IPS-15b (cell line): ENCODE results near the gene PRKN.
"Not testable (repeated sequence)": the region's sequence is repeated elsewhere in the genome, so short reads cannot be mapped to it uniquely, and the experiment has no call there.

Experiments used
- H3K27me3 ChIP-seq: one replicate; pipeline ENCODE4 v1.6.1; 2013; ENCODE audit warnings: low read length; ENCODE audit not compliant: control insufficient read depth, insufficient read depth
- H3K36me3 ChIP-seq: one replicate; pipeline ENCODE4 v1.6.1; 2013; ENCODE audit warnings: low read length; ENCODE audit not compliant: control insufficient read depth, insufficient read depth
- H3K4me1 ChIP-seq: one replicate; pipeline ENCODE4 v1.6.1; 2013; ENCODE audit warnings: mild to moderate bottlenecking, low read length; ENCODE audit not compliant: control insufficient read depth, insufficient read depth
- H3K4me3 ChIP-seq: one replicate; pipeline ENCODE4 v1.5.1; 2013; ENCODE audit warnings: low read depth, low read length
- H3K9ac ChIP-seq: one replicate; pipeline ENCODE4 v1.6.1; 2013; ENCODE audit warnings: low read depth, mild to moderate bottlenecking, low read length
- H3K9me3 ChIP-seq: one replicate; pipeline ENCODE4 v1.6.1; 2013; ENCODE audit warnings: mild to moderate bottlenecking, low read length; ENCODE audit not compliant: control insufficient read depth, insufficient read depth

The PRKN gene

GRCh38 chr6:161889324-161889723 lies 838.2 kb downstream of the PRKN start:
- Histone ChIP-seq H3K4me1 (peaks cover 9% of the 10 kb centered on the region), H3K27me3 (peaks cover 28% of the 10 kb centered on the region)

GRCh38 chr6:161886545-161886944 lies 841.0 kb downstream of the PRKN start:
- H3K4me3 ChIP-seq, H3K4me1 ChIP-seq, H3K9me3 ChIP-seq, H3K9ac ChIP-seq, H3K36me3 ChIP-seq: not testable (repeated sequence)
- H3K27me3 ChIP-seq = peaks cover 15% of the 10 kb centered on the region

More at GRCh38 chr6:161889324-161889723, 838.2 kb downstream of the PRKN start:
- Histone ChIP-seq H3K9ac (no peak overlapping the region), H3K4me3 (no peak overlapping the region), H3K9me3 (no peaks in the 10 kb centered on the region), H3K36me3 (no peaks in the 10 kb centered on the region)

GRCh38 chr6:161884782-161885181 lies 842.8 kb downstream of the PRKN start:
- H3K27me3 ChIP-seq = peaks cover 12% of the 10 kb centered on the region

GRCh38 chr6:161882196-161882765 lies 845.3 kb downstream of the PRKN start:
- Histone ChIP-seq H3K4me1 (peaks cover 7% of the 10 kb centered on the region), H3K4me3 (no peak overlapping the region), H3K27me3 (no peaks in the 10 kb centered on the region), H3K9ac (no peak overlapping the region), H3K36me3 (no peaks in the 10 kb centered on the region), H3K9me3 (no peaks in the 10 kb centered on the region)

More at GRCh38 chr6:161884782-161885181, 842.8 kb downstream of the PRKN start:
- Histone ChIP-seq H3K36me3 (no peaks in the 10 kb centered on the region), H3K9me3 (no peaks in the 10 kb centered on the region), H3K4me1 (peaks cover 7% of the 10 kb centered on the region), H3K9ac (no peak overlapping the region), H3K4me3 (no peak overlapping the region)

- H3K9ac ChIP-seq = no peak overlapping the region
- H3K36me3 ChIP-seq = no peaks in the 10 kb centered on the region
- no peaks in the 10 kb centered on the region for H3K9me3 ChIP-seq
- H3K4me3 ChIP-seq = no peak overlapping the region
- H3K4me1 ChIP-seq = peaks cover 7% of the 10 kb centered on the region
- no peaks in the 10 kb centered on the region for H3K27me3 ChIP-seq
Observed at GRCh38 chr6:161880056-161880455, 847.5 kb downstream of the PRKN start.

- no peak overlapping the region for H3K4me3 ChIP-seq
- no peaks in the 10 kb centered on the region for H3K27me3 ChIP-seq
- no peaks in the 10 kb centered on the region for H3K9me3 ChIP-seq
- no peak overlapping the region for H3K9ac ChIP-seq
- H3K36me3 ChIP-seq = no peaks in the 10 kb centered on the region
- peaks cover 3% of the 10 kb centered on the region for H3K4me1 ChIP-seq
Observed at GRCh38 chr6:161876231-161876630, 851.3 kb downstream of the PRKN start.

- Histone ChIP-seq H3K4me1 (no peaks in the 10 kb centered on the region), H3K27me3 (no peaks in the 10 kb centered on the region), H3K9me3 (no peaks in the 10 kb centered on the region), H3K36me3 (no peaks in the 10 kb centered on the region), H3K9ac (no peak overlapping the region), H3K4me3 (no peak overlapping the region)
Observed at GRCh38 chr6:161870236-161870901, 857.2 kb downstream of the PRKN start.

GRCh38 chr6:161869491-161869890 lies 858.1 kb downstream of the PRKN start:
- no peak overlapping the region for H3K4me3 ChIP-seq
- H3K4me1 ChIP-seq = no peaks in the 10 kb centered on the region
- H3K36me3 ChIP-seq = no peaks in the 10 kb centered on the region
- no peak overlapping the region for H3K9ac ChIP-seq
- H3K27me3 ChIP-seq = no peaks in the 10 kb centered on the region
- no peaks in the 10 kb centered on the region for H3K9me3 ChIP-seq

GRCh38 chr6:161866570-161866969 lies 861.0 kb downstream of the PRKN start:
- H3K9me3 ChIP-seq = no peaks in the 10 kb centered on the region
- no peaks in the 10 kb centered on the region for H3K36me3 ChIP-seq
- H3K4me1 ChIP-seq = no peaks in the 10 kb centered on the region
- H3K4me3 ChIP-seq = no peak overlapping the region
- no peak overlapping the region for H3K9ac ChIP-seq
- H3K27me3 ChIP-seq = no peaks in the 10 kb centered on the region

GRCh38 chr6:161861061-161861460 lies 866.5 kb downstream of the PRKN start:
- not testable (repeated sequence) for H3K4me3 ChIP-seq, H3K9me3 ChIP-seq, H3K9ac ChIP-seq, H3K36me3 ChIP-seq, H3K27me3 ChIP-seq
- H3K4me1 ChIP-seq = peaks cover 15% of the 10 kb centered on the region

GRCh38 chr6:161853657-161854056 lies 873.9 kb downstream of the PRKN start:
- no peak overlapping the region for H3K9ac ChIP-seq
- no peaks in the 10 kb centered on the region for H3K36me3 ChIP-seq
- no peaks in the 10 kb centered on the region for H3K9me3 ChIP-seq
- peaks cover 19% of the 10 kb centered on the region for H3K4me1 ChIP-seq
- H3K4me3 ChIP-seq = no peak overlapping the region
- H3K27me3 ChIP-seq = no peaks in the 10 kb centered on the region

- not testable (repeated sequence) for H3K4me1 ChIP-seq, H3K4me3 ChIP-seq, H3K27me3 ChIP-seq, H3K36me3 ChIP-seq, H3K9me3 ChIP-seq, H3K9ac ChIP-seq
Observed at GRCh38 chr6:161851486-161851885, 876.1 kb downstream of the PRKN start.
